Transverse colon (tissue), 4 donors: ENCODE data around the gene POU2F1. TPM values are rescaled to one million over a fixed set of nuclear protein-coding genes. Genes with fewer than 3 reads are reported as not detected.

Experiments
- DNase-seq: peaks from one replicate; pipeline ENCODE4 v3.0.0-alpha.2; 2019
- H3K27ac ChIP-seq, 4 donors: fragments of 200-600 bp; sonication (generic); 2 replicates each; pipeline ENCODE4 v1.5.1; 2016 to 2018; ENCODE audit warnings: inconsistent platforms in 4 of 4
- H3K27me3 ChIP-seq: fragments of 200-600 bp; sonication (generic); 2 replicates; pipeline ENCODE4 v1.5.1; 2017; ENCODE audit warnings: inconsistent platforms
- H3K36me3 ChIP-seq, 4 donors: fragments of 200-600 bp; sonication (generic); 2 replicates each; pipeline ENCODE4 v1.5.1; 2017 to 2019; ENCODE audit warnings: inconsistent platforms in 4 of 4
- H3K4me1 ChIP-seq, 4 donors: fragments of 200-600 bp; sonication (generic); 2 replicates each; pipeline ENCODE4 v1.5.1; 2017 to 2020; ENCODE audit warnings: inconsistent platforms in 4 of 4
- H3K4me3 ChIP-seq, 4 donors: fragments of 200-600 bp; sonication (generic); 1 replicate in 1 of 4; 2 replicates in 3 of 4; pipeline versions ENCODE4 v1.5.1 to v1.6.1; 2017 to 2019; ENCODE audit warnings: inconsistent platforms in 4 of 4
- H3K9me3 ChIP-seq, 2 donors: fragments of 200-600 bp; sonication (generic); 2 replicates each; pipeline ENCODE4 v1.5.1; 2017 to 2019; ENCODE audit warnings: inconsistent platforms in 2 of 2
- EP300 ChIP-seq: sonication (generic); formaldehyde crosslinking; IDR thresholded peaks from one replicate; pipeline ENCODE4 v1.6.1; 2017; ENCODE audit warnings: antibody characterized with exemption, low read depth
- POLR2A ChIP-seq: fragments of 450-650 bp; IDR thresholded peaks from one replicate; pipeline ENCODE4 v1.6.1; 2016; ENCODE audit warnings: antibody characterized with exemption, mild to moderate bottlenecking, moderate library complexity
- POLR2AphosphoS5 ChIP-seq, 3 donors: sonication (generic); formaldehyde crosslinking; IDR thresholded peaks; one replicate each; pipeline ENCODE4 v1.6.1; 2016; ENCODE audit warnings: antibody characterized with exemption in 3 of 3
- WGBS, 2 donors: methylation state at CpG; one replicate each; pipeline ENCODE4 v1.1.5; 2018; ENCODE audit warnings: low coverage in 1 of 2; 5-methylcytosine and 5-hydroxymethylcytosine counted together
- in situ Hi-C, 4 donors: fragments of 200-750 bp; cut with MboI; loops; one replicate each; pipeline versions ENCODE4 v1.15.0 to v1.15.1; 2017; ENCODE audit warnings: low sequenced_read_pairs in 3 of 4, low pct_ligation_motif_present in 1 of 4, low pct_unique_long_range_greater_than_20kb in 1 of 4
- intact Hi-C: fragments of 100-400 bp; cut with DNase I; formaldehyde crosslinking; loops from one replicate; pipeline ENCODE4 v1.15.1; 2023; ENCODE audit warnings: low total_unique reads
- total RNA-seq, 4 donors: library from RNA; depleted of rRNA; stranded (reverse); fragments of >200 nt; gene quantifications; one replicate each; pipeline ENCODE4 v1.1.0, GENCODE V29; 2016
- TF ChIP-seq, protein P1 (sequence below), 5 experiments: fragments of 200-600 bp in 3 of 5; fragments of 450-650 bp in 2 of 5; sonication (generic) in 3 of 5; IDR thresholded peaks; 1 replicate in 2 of 5; 2 replicates in 3 of 5; pipeline ENCODE4 v1.5.1; 2016 to 2017; ENCODE audit warnings: antibody characterized with exemption in 5 of 5, inconsistent platforms in 3 of 5, mild to moderate bottlenecking in 2 of 5, moderate library complexity in 1 of 5

The POU2F1 gene
- total RNA-seq, 4 donors from 2014 or later = 6.6 to 31.8 (median 19.0) TPM

DNA sequence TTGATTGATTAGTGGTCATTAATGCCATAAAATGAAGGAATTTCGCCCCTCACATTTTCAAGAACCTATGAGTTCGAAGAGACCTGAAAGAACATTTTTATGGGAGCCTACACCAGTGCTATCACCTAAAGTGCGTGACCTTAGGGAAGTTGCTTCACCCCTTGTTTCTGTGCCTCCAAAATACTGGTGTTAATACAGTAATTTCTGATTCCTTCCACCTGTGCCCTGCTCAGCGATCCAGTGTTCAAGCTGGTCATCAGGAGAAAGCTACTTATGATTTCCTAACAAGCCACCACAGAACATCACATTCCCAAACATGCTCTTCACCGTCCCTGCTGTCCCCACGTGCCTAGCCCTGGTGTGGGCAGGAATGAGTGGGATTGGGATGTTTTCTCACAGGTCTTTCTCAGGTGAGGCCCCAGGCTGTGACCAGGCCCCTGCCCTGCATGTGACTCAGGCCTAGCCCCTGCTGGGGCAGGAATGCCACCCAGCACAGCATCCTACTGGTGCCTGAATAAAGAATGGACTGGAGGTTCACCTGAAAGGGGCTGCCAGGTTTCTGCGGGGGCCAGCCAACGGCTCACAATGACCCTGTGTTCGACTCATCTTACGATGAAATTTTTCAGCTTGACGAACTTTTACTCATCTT, 237.4 kb downstream of the POU2F1 start:
- DNase-seq = no peak
- TF ChIP-seq POLR2AphosphoS5 (IDR thresholded peaks at IDR 0.05) (no peak), EP300 (no peak), POLR2A (no peak)
- TF ChIP-seq, protein P1, sequence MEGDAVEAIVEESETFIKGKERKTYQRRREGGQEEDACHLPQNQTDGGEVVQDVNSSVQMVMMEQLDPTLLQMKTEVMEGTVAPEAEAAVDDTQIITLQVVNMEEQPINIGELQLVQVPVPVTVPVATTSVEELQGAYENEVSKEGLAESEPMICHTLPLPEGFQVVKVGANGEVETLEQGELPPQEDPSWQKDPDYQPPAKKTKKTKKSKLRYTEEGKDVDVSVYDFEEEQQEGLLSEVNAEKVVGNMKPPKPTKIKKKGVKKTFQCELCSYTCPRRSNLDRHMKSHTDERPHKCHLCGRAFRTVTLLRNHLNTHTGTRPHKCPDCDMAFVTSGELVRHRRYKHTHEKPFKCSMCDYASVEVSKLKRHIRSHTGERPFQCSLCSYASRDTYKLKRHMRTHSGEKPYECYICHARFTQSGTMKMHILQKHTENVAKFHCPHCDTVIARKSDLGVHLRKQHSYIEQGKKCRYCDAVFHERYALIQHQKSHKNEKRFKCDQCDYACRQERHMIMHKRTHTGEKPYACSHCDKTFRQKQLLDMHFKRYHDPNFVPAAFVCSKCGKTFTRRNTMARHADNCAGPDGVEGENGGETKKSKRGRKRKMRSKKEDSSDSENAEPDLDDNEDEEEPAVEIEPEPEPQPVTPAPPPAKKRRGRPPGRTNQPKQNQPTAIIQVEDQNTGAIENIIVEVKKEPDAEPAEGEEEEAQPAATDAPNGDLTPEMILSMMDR (IDR thresholded peaks at IDR 0.05) = no peak
- Histone ChIP-seq H3K27ac (no peak overlapping the region), H3K4me3 (no peak overlapping the region), H3K9me3 (no peaks in the 10 kb centered on the region), H3K27me3 (no peaks in the 10 kb centered on the region), H3K4me1 (peaks cover 4 to 14% (median 9%) of the 10 kb centered on the region in 4 donors), H3K36me3 (no peaks in the 10 kb centered on the region)
- intact Hi-C loops (no loop called here), in situ Hi-C loops (no loop called here)
- 88% methylated on average over 10 to 11 of the region's 11 CpGs for WGBS, 2 donors

GRCh38 chr1:167460836-167461235, 240.2 kb downstream of the POU2F1 start:
- Histone ChIP-seq H3K9me3 (no peaks in the 10 kb centered on the region), H3K4me1 (peaks cover 0 to 6% (median under 1%) of the 10 kb centered on the region in 4 donors), H3K27me3 (no peaks in the 10 kb centered on the region), H3K27ac (no peak overlapping the region), H3K36me3 (no peaks in the 10 kb centered on the region), H3K4me3 (no peak overlapping the region)
- no peak for DNase-seq
- intact Hi-C loops = no loop called here
- in situ Hi-C loops = no loop called here
- WGBS, 2 donors = 83% methylated on average over 14 of the region's 14 CpGs; no CpG with 5 or more reads in 1 of the 2 donors
- no peak for TF ChIP-seq POLR2AphosphoS5 (IDR thresholded peaks at IDR 0.05)
- TF ChIP-seq POLR2A = no peak
- TF ChIP-seq, protein P1 (IDR thresholded peaks at IDR 0.05) = no peak
- no peak for TF ChIP-seq EP300

DNA sequence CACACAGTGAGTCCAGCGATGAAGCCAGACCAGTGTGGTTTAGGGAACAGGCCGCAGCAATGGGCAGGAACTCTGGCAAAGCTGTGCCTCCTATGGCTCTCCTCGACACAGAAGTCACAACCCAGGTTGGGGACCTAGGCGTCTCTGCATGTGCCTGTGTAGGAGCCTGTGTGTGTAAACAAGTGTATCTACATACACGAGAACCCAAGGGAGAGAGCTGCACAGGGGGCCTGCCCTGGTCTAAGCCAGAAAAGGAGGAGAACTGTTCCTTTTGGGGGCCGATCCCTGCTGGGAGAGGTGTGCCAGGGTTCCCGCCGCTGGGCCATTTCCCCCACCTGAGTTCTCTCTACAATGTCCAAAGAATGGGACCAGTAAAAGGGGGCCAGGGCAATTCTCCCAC, 241.7 kb downstream of the POU2F1 start:
- Histone ChIP-seq H3K27ac (no peak overlapping the region), H3K4me1 (no peaks in the 10 kb centered on the region), H3K36me3 (no peaks in the 10 kb centered on the region), H3K9me3 (no peaks in the 10 kb centered on the region), H3K27me3 (no peaks in the 10 kb centered on the region), H3K4me3 (no peak overlapping the region)
- intact Hi-C loops (no loop called here), in situ Hi-C loops (no loop called here)
- TF ChIP-seq, protein P1 (IDR thresholded peaks at IDR 0.05) = no peak
- TF ChIP-seq POLR2A = no peak
- no peak for TF ChIP-seq EP300
- no peak for TF ChIP-seq POLR2AphosphoS5 (IDR thresholded peaks at IDR 0.05)
- WGBS, 2 donors = 67 to 91% methylated on average over 1 to 8 of the region's 8 CpGs
- DNase-seq = no peak

- no peak for DNase-seq
- 72% methylated on average over 4 of the region's 4 CpGs; no CpG with 5 or more reads in 1 of the 2 donors for WGBS, 2 donors
- Histone ChIP-seq H3K27me3 (no peaks in the 10 kb centered on the region), H3K4me3 (no peak overlapping the region), H3K4me1 (no peaks in the 10 kb centered on the region), H3K27ac (no peak overlapping the region), H3K9me3 (no peaks in the 10 kb centered on the region), H3K36me3 (no peaks in the 10 kb centered on the region)
- intact Hi-C loops (no loop called here), in situ Hi-C loops (no loop called here)
- TF ChIP-seq, protein P1 (IDR thresholded peaks at IDR 0.05) = no peak
These were observed 242.4 kb downstream of the POU2F1 start for GRCh38 chr1:167463080-167463479.
